HG03139 (cell line): ENCODE data around the gene AP1S1.
A peak's percentile ranks its signal among the peaks of the same experiment; 100 is the strongest.
"Not testable (repeated sequence)": the region's sequence is repeated elsewhere in the genome, so short reads cannot be mapped to it uniquely, and the experiment has no call there.

Experiments used
- ATAC-seq: cut with Tn5 transposase; IDR thresholded peaks from one replicate; pipeline ENCODE4 v1.9.1; 2021; ENCODE audit not compliant: unreplicated experiment

Gene AP1S1

GRCh38 chr7:101124376-101125056, 29.8 kb upstream of the AP1S1 start:
- no peak for ATAC-seq

GRCh38 chr7:101125989-101126650, 28.2 kb upstream of the AP1S1 start:
- peak; percentile 58 for ATAC-seq

GRCh38 chr7:101126651-101127459, 27.4 kb upstream of the AP1S1 start, which contains the start of gene SERPINE1:
Gene SERPINE1, plus strand, starts transcription at chr7:101127104. Its CDS starts 1,290 bp downstream, at chr7:101128394.
- ATAC-seq: peak; percentile 50

GRCh38 chr7:101127460-101128039, 26.7 kb upstream of the AP1S1 start:
- no peak for ATAC-seq

- no peak for ATAC-seq
These were observed 26.0 kb upstream of the AP1S1 start for GRCh38 chr7:101128040-101128834.

- ATAC-seq: no peak
These were observed 24.6 kb upstream of the AP1S1 start for GRCh38 chr7:101129603-101130117.

- ATAC-seq: not testable (repeated sequence)
These were observed 21.4 kb upstream of the AP1S1 start for GRCh38 chr7:101132626-101133600.

GRCh38 chr7:101133621-101134398, 20.5 kb upstream of the AP1S1 start:
- ATAC-seq: no peak

- no peak for ATAC-seq
These were observed 19.8 kb upstream of the AP1S1 start for GRCh38 chr7:101134399-101134980.

- ATAC-seq: no peak
These were observed 16.5 kb upstream of the AP1S1 start for GRCh38 chr7:101137651-101138212.

GRCh38 chr7:101138213-101138870, 15.9 kb upstream of the AP1S1 start:
- no peak for ATAC-seq

- ATAC-seq: no peak
These were observed 14.0 kb upstream of the AP1S1 start for GRCh38 chr7:101140339-101140699.

GRCh38 chr7:101140746-101141382, 13.4 kb upstream of the AP1S1 start:
- no peak for ATAC-seq

GRCh38 chr7:101151908-101152651, 2.2 kb upstream of the AP1S1 start:
- ATAC-seq: no peak

- ATAC-seq: no peak
These were observed 422 bp downstream of the AP1S1 start for GRCh38 chr7:101154693-101155102.

GRCh38 chr7:101155303-101155702, 1.0 kb downstream of the AP1S1 start:
- ATAC-seq: no peak
